IMR-90 (cell line): ENCODE measurements around the gene STON2. TPM values are rescaled to one million over a fixed set of nuclear protein-coding genes. Genes with fewer than 3 reads are reported as not detected.

Source experiments
- ATAC-seq: fragments of 200-7000 bp; cut with Tn5 transposase; 2 replicates; pipeline ENCODE4 v1.9.1; 2020; ENCODE audit warnings: low read depth, mild to moderate bottlenecking, moderate library complexity
- BruUV-seq: library from RNA; stranded (reverse); fragments of 400-500 nt; replicated peaks from 2 replicates; lab custom pipeline; 2021; lab: Mats Ljungman, UMichigan
- CTCF ChIA-PET: fragments of 300-600 bp; formaldehyde crosslinking; extraction: SDS; loops from one replicate; lab custom pipeline; 2021; ENCODE audit warnings: antibody characterized with exemption; lab: Yijun Ruan, JAX
- POLR2A ChIA-PET: fragments of 300-600 bp; sonication (Branson Sonifier 250); formaldehyde crosslinking; loops from one replicate; lab custom pipeline; 2022; ENCODE audit warnings: antibody characterized with exemption; ENCODE audit not compliant: unreplicated experiment; lab: Charles Lee
- DNase-seq: peaks from one replicate; pipeline ENCODE4 v3.0.0; 2013
- H2AFZ ChIP-seq: replicated peaks from 2 replicates; pipeline ENCODE3; 2013; ENCODE audit warnings: low read length, mild to moderate bottlenecking; ENCODE audit not compliant: poor library complexity
- H2AK5ac ChIP-seq: 2 replicates; pipeline ENCODE4 v1.6.1; 2013; ENCODE audit warnings: low read depth, low read length, inconsistent platforms
- H2AK9ac ChIP-seq: replicated peaks from 2 replicates; pipeline ENCODE3; 2013; ENCODE audit warnings: mild to moderate bottlenecking, low read depth, low read length, moderate library complexity; ENCODE audit not compliant: poor library complexity
- H2BK120ac ChIP-seq: 2 replicates; pipeline ENCODE4 v1.6.1; 2013; ENCODE audit warnings: low read depth, low read length, inconsistent platforms
- H2BK15ac ChIP-seq: 3 replicates; pipeline ENCODE4 v1.6.1; 2013; ENCODE audit warnings: low read depth, low read length, inconsistent platforms
- H2BK20ac ChIP-seq: 2 replicates; pipeline ENCODE4 v1.6.1; 2013; ENCODE audit warnings: low read depth, mild to moderate bottlenecking, inconsistent platforms, low read length, moderate library complexity
- H2BK5ac ChIP-seq: 2 replicates; pipeline ENCODE4 v1.6.1; 2013; ENCODE audit warnings: mild to moderate bottlenecking, low read depth, low read length, inconsistent platforms; ENCODE audit not compliant: poor library complexity, severe bottlenecking
- H3K14ac ChIP-seq: replicated peaks from 2 replicates; pipeline ENCODE4 v1.6.1; 2013; ENCODE audit warnings: low read depth, low read length, inconsistent platforms
- H3K18ac ChIP-seq: 2 replicates; pipeline ENCODE4 v1.6.1; 2013; ENCODE audit warnings: low read depth, low read length, control low read depth
- H3K23ac ChIP-seq: 2 replicates; pipeline ENCODE4 v1.6.1; 2013; ENCODE audit warnings: low read depth, low read length, inconsistent platforms
- H3K27ac ChIP-seq: 2 replicates; pipeline ENCODE4 v1.5.1; 2013; ENCODE audit warnings: mild to moderate bottlenecking, control low read depth, low read length; ENCODE audit not compliant: insufficient read depth
- H3K27me3 ChIP-seq: 2 replicates; pipeline ENCODE4 v1.6.1; 2013; ENCODE audit warnings: low read length; ENCODE audit not compliant: control insufficient read depth, insufficient read depth
- H3K36me3 ChIP-seq: 2 replicates; pipeline ENCODE4 v1.6.1; 2013; ENCODE audit warnings: low read length, mixed read lengths; ENCODE audit not compliant: control insufficient read depth, insufficient read depth
- H3K4ac ChIP-seq: 2 replicates; pipeline ENCODE4 v1.6.1; 2013; ENCODE audit warnings: low read depth, low read length, inconsistent platforms
- H3K4me1 ChIP-seq: 2 replicates; pipeline ENCODE4 v1.6.1; 2013; ENCODE audit warnings: low read length, mixed read lengths; ENCODE audit not compliant: control insufficient read depth, insufficient read depth
- H3K4me2 ChIP-seq: 2 replicates; pipeline ENCODE4 v1.6.1; 2013; ENCODE audit warnings: low read depth, mild to moderate bottlenecking, control low read depth, low read length, moderate library complexity
- H3K4me3 ChIP-seq: 2 replicates; pipeline ENCODE4 v1.5.1; 2013; ENCODE audit warnings: low read depth, mild to moderate bottlenecking, control low read depth, low read length, moderate library complexity; ENCODE audit not compliant: insufficient read depth
- H3K56ac ChIP-seq: 2 replicates; pipeline ENCODE4 v1.6.1; 2013; ENCODE audit warnings: low read length, inconsistent platforms; ENCODE audit not compliant: insufficient read depth; ENCODE audit errors: extremely low read depth
- H3K79me1 ChIP-seq, 2 experiments: 2 replicates each; pipeline ENCODE4 v1.6.1; 2013; ENCODE audit warnings: low read length in 2 of 2, inconsistent platforms in 1 of 2, low read depth in 1 of 2
- H3K9ac ChIP-seq: 2 replicates; pipeline ENCODE4 v1.6.1; 2013; ENCODE audit warnings: low read depth, low read length, control low read depth
- H3K9me1 ChIP-seq: 2 replicates; pipeline ENCODE4 v1.6.1; 2013; ENCODE audit warnings: low read length, inconsistent platforms; ENCODE audit not compliant: insufficient read depth
- H3K9me3 ChIP-seq: 2 replicates; pipeline ENCODE4 v1.6.1; 2013; ENCODE audit warnings: low read length; ENCODE audit not compliant: control insufficient read depth, insufficient read depth
- H4K20me1 ChIP-seq: 2 replicates; pipeline ENCODE4 v1.6.1; 2013; ENCODE audit warnings: low read length, inconsistent platforms; ENCODE audit not compliant: insufficient read depth
- H4K5ac ChIP-seq: 2 replicates; pipeline ENCODE4 v1.6.1; 2013; ENCODE audit warnings: mild to moderate bottlenecking, low read depth, low read length, control low read depth
- H4K8ac ChIP-seq, 2 experiments: 2 replicates each; pipeline ENCODE4 v1.6.1; 2013; ENCODE audit warnings: low read depth in 2 of 2, low read length in 2 of 2, control low read depth in 1 of 2, inconsistent platforms in 1 of 2
- H4K91ac ChIP-seq: 2 replicates; pipeline ENCODE4 v1.6.1; 2013; ENCODE audit warnings: low read depth, low read length, inconsistent platforms; ENCODE audit not compliant: insufficient read depth
- ELK1 ChIP-seq: fragments of 150-350 bp; IDR thresholded peaks from 2 replicates; pipeline ENCODE4 v1.6.1; 2016; ENCODE audit warnings: low read depth, mild to moderate bottlenecking, low read length, moderate library complexity, borderline replicate concordance
- MAZ ChIP-seq: IDR thresholded peaks from 2 replicates; pipeline ENCODE4 v1.6.1; 2012; ENCODE audit warnings: low read depth, mild to moderate bottlenecking, low read length, improper control_type of control experiment, moderate library complexity, borderline replicate concordance
- MXI1 ChIP-seq: IDR thresholded peaks from 2 replicates; pipeline ENCODE4 v1.6.1; 2012; ENCODE audit warnings: low read depth, mild to moderate bottlenecking, low read length, moderate library complexity, borderline replicate concordance
- NFE2L2 ChIP-seq: fragments of 150-350 bp; IDR thresholded peaks from 2 replicates; pipeline ENCODE4 v1.6.1; 2016; ENCODE audit warnings: low read depth, mild to moderate bottlenecking, low read length
- POLR2A ChIP-seq: IDR thresholded peaks from 2 replicates; pipeline ENCODE4 v1.6.1; 2012; ENCODE audit warnings: mild to moderate bottlenecking, low read depth, low read length
- RAD21 ChIP-seq: IDR thresholded peaks from 2 replicates; pipeline ENCODE4 v1.6.1; 2012; ENCODE audit warnings: low read length, improper control_type of control experiment
- RFX5 ChIP-seq: IDR thresholded peaks from 2 replicates; pipeline ENCODE4 v1.8.0; 2012; ENCODE audit warnings: low read depth, mild to moderate bottlenecking, low read length, moderate library complexity
- USF2 ChIP-seq: fragments of 150-350 bp; IDR thresholded peaks from 2 replicates; pipeline ENCODE4 v1.6.1; 2017; ENCODE audit warnings: mild to moderate bottlenecking, antibody characterized with exemption, low read length, low read depth
- WGBS, 2 experiments: methylation state at CpG; one replicate each; pipeline versions ENCODE4 v1.1.5 to v1.1.7; 2013; ENCODE audit warnings: missing lambda C conversion rate in 2 of 2; ENCODE audit not compliant: insufficient read length in 1 of 2; ENCODE audit errors: extremely low coverage in 2 of 2; 5-methylcytosine and 5-hydroxymethylcytosine counted together
- dilution Hi-C: fragments of 300-500 bp; cut with HindIII; formaldehyde crosslinking; loops from one replicate; pipeline ENCODE4 v1.14.3; 2018; ENCODE audit warnings: low sequenced_read_pairs; ENCODE audit not compliant: unreplicated experiment
- in situ Hi-C: fragments of 300-500 bp; cut with MboI; formaldehyde crosslinking; loops from 3 replicates; pipeline ENCODE4 v1.14.3; 2019; ENCODE audit warnings: low sequenced_read_pairs, inconsistent platforms, mixed read lengths
- intact Hi-C: fragments of 100-400 bp; cut with micrococcal nuclease; formaldehyde crosslinking; loops from 2 replicates; pipeline ENCODE4 v1.10.0; 2022
- polyA plus RNA-seq, 3 experiments: library from polyadenylated mRNA; depleted of rRNA; stranded (reverse); fragments of >200 nt; gene quantifications; 2 replicates each; pipeline ENCODE4 v1.2.3, GENCODE V29; 2012; ENCODE audit warnings: low replicate concordance in 1 of 3
- total RNA-seq: library from RNA; depleted of rRNA; stranded (reverse); fragments of >200 nt; gene quantifications from 2 replicates; pipeline ENCODE4 v1.2.3, GENCODE V29; 2012

The STON2 gene
- total and polyA plus RNA-seq, 2 of the 4 experiments (the other 2 are of a cell fraction), result not detected

- POLR2A ChIA-PET, result no interaction called here
- dilution Hi-C loops, result no loop called here
Observed at GRCh38 chr14:81265636-81266169, 134.4 kb downstream of the STON2 start.

More at GRCh38 chr14:81265636-81266169, 134.4 kb downstream of the STON2 start:
- TF ChIP-seq RAD21, result no peak
- TF ChIP-seq MXI1, result no peak
- TF ChIP-seq USF2, result no peak
- TF ChIP-seq POLR2A, result no peak
- TF ChIP-seq RFX5, result no peak
- TF ChIP-seq ELK1, result no peak
- no peak for TF ChIP-seq NFE2L2
- TF ChIP-seq MAZ, result no peak
- in situ Hi-C loops, result no loop called here
- Histone ChIP-seq H3K9ac (no peak overlapping the region), H2AK9ac (no peak overlapping the region), H3K56ac (no peak overlapping the region), H4K20me1 (no peaks in the 10 kb centered on the region), H2BK20ac (no peak overlapping the region), H3K23ac (no peak overlapping the region), H3K4ac (no peak overlapping the region), H3K14ac (no peak overlapping the region), H3K36me3 (no peaks in the 10 kb centered on the region), H4K8ac (no peak overlapping the region), H3K4me3 (no peak overlapping the region), H2BK15ac (no peak overlapping the region), H4K91ac (no peak overlapping the region), H2BK120ac (no peak overlapping the region), H2AFZ (no peak overlapping the region), H3K79me1 (no peaks in the 10 kb centered on the region), H3K27me3 (no peaks in the 10 kb centered on the region; the same call in 1 of the 2 replicates), H3K9me1 (no peaks in the 10 kb centered on the region), H3K27ac (no peak overlapping the region), H3K4me1 (no peaks in the 10 kb centered on the region), H2AK5ac (no peak overlapping the region), H3K9me3 (no peaks in the 10 kb centered on the region), H3K4me2 (no peak overlapping the region), H4K5ac (no peak overlapping the region), H2BK5ac (no peak overlapping the region), H3K18ac (no peak overlapping the region)
- intact Hi-C loops, result no loop called here
- CTCF ChIA-PET, result interaction anchor here (1.0 kb wide), 1 partner anchor 188 kb away, joined by 4 read pairs; no protein-coding TSS in a partner anchor
- no TSS peak for BruUV-seq
- WGBS, 2 experiments, result no CpG with 5 or more reads among the region's 3 CpGs
- DNase-seq (no peak), ATAC-seq (no peak)
